Neural cell (in vitro differentiated cells): Measurements from ENCODE around the gene CXCL9. TPM values are rescaled to one million over a fixed set of nuclear protein-coding genes. Genes with fewer than 3 reads are reported as not detected.

Experiments
- H2AFZ ChIP-seq: fragments of 200-600, 300-800 bp; sonication (generic), shearing (Covaris generic); 2 replicates; pipeline ENCODE4 v1.6.0; 2014; ENCODE audit warnings: low read depth, mild to moderate bottlenecking, antibody characterized with exemption, low read length, moderate library complexity
- H3F3A ChIP-seq: fragments of 200-600 bp; shearing (Covaris generic); 2 replicates; pipeline ENCODE4 v1.6.1; 2016; ENCODE audit warnings: mild to moderate bottlenecking, moderate library complexity, mixed read lengths, antibody characterized with exemption, low read length; ENCODE audit not compliant: insufficient read depth, poor library complexity, severe bottlenecking
- H3K27ac ChIP-seq: fragments of 200-600, 300-800 bp; sonication (generic), shearing (Covaris generic); 2 replicates; pipeline ENCODE4 v1.5.1; 2014; ENCODE audit warnings: mild to moderate bottlenecking, low read length, moderate library complexity
- H3K27me3 ChIP-seq: fragments of 300-800, 200-600 bp; sonication (generic), shearing (Covaris generic); 2 replicates; pipeline ENCODE4 v1.6.0; 2014; ENCODE audit warnings: mild to moderate bottlenecking, low read depth, low read length, moderate library complexity; ENCODE audit not compliant: insufficient read depth
- H3K36me3 ChIP-seq: fragments of 300-800, 200-600 bp; sonication (generic), shearing (Covaris generic); 2 replicates; pipeline ENCODE4 v1.5.1; 2014; ENCODE audit warnings: mild to moderate bottlenecking, antibody characterized with exemption, low read length, moderate library complexity; ENCODE audit not compliant: insufficient read depth
- H3K4me2 ChIP-seq: fragments of 300-800, 200-600 bp; sonication (generic), shearing (Covaris generic); 2 replicates; pipeline ENCODE4 v1.6.0; 2014; ENCODE audit warnings: mild to moderate bottlenecking, low read length
- H3K4me3 ChIP-seq: fragments of 300-800, 200-600 bp; sonication (generic), shearing (Covaris generic); 2 replicates; pipeline ENCODE4 v1.5.1; 2014; ENCODE audit warnings: mild to moderate bottlenecking, low read length, moderate library complexity
- H3K79me2 ChIP-seq: fragments of 200-600 bp; shearing (Covaris generic); replicated peaks from 2 replicates; pipeline ENCODE4 v1.6.0; 2014; ENCODE audit warnings: mild to moderate bottlenecking, low read length, moderate library complexity; ENCODE audit not compliant: insufficient read depth
- H3K9ac ChIP-seq: fragments of 300-800, 200-600 bp; sonication (generic), shearing (Covaris generic); 2 replicates; pipeline ENCODE4 v1.6.1; 2016; ENCODE audit warnings: mild to moderate bottlenecking, low read length, mixed read lengths
- H3K9me2 ChIP-seq: fragments of 200-600 bp; shearing (Covaris generic); 2 replicates; pipeline ENCODE4 v1.6.1; 2016; ENCODE audit warnings: mild to moderate bottlenecking, low read length, mixed read lengths; ENCODE audit not compliant: insufficient read depth
- H3K9me3 ChIP-seq: fragments of 200-600, 300-800 bp; sonication (generic), shearing (Covaris generic); 2 replicates; pipeline ENCODE4 v1.6.1; 2016; ENCODE audit warnings: mild to moderate bottlenecking, mixed run types, low read length, moderate library complexity, mixed read lengths
- H4K20me1 ChIP-seq: fragments of 200-600 bp; shearing (Covaris generic); 2 replicates; pipeline ENCODE4 v1.6.1; 2016; ENCODE audit warnings: mild to moderate bottlenecking, mixed run types; ENCODE audit not compliant: insufficient read depth
- CTCF ChIP-seq: fragments of 450-650 bp; IDR thresholded peaks from 2 replicates; pipeline ENCODE4 v1.5.1; 2014; ENCODE audit warnings: antibody characterized with exemption, mild to moderate bottlenecking, moderate library complexity; ENCODE audit not compliant: poor library complexity, severe bottlenecking
- EP300 ChIP-seq: fragments of 450-650 bp; conservative IDR thresholded peaks from 2 replicates; pipeline ENCODE4 v1.6.1; 2014; ENCODE audit warnings: antibody characterized with exemption, mild to moderate bottlenecking, moderate library complexity; ENCODE audit not compliant: poor library complexity, severe bottlenecking
- EZH2 ChIP-seq: fragments of 200-600, 300-800 bp; shearing (Covaris generic), sonication (generic); IDR thresholded peaks from 2 replicates; pipeline ENCODE4 v1.6.1; 2014; ENCODE audit warnings: antibody characterized with exemption, low read length, borderline replicate concordance, mild to moderate bottlenecking; ENCODE audit not compliant: insufficient read depth, poor library complexity, severe bottlenecking
- MXI1 ChIP-seq: fragments of 450-650 bp; conservative IDR thresholded peaks from 2 replicates; pipeline ENCODE4 v1.6.1; 2014; ENCODE audit warnings: antibody characterized with exemption, mild to moderate bottlenecking; ENCODE audit not compliant: poor library complexity, severe bottlenecking
- POLR2AphosphoS5 ChIP-seq: IDR thresholded peaks from 2 replicates; pipeline ENCODE4 v1.6.1; 2012
- RAD21 ChIP-seq: fragments of 450-650 bp; conservative IDR thresholded peaks from 2 replicates; pipeline ENCODE4 v1.6.1; 2014; ENCODE audit warnings: antibody characterized with exemption, mild to moderate bottlenecking, moderate library complexity
- REST ChIP-seq: IDR thresholded peaks from 2 replicates; pipeline ENCODE4 v1.6.1; 2012; ENCODE audit warnings: borderline replicate concordance
- SMC3 ChIP-seq: fragments of 450-650 bp; conservative IDR thresholded peaks from 2 replicates; pipeline ENCODE4 v1.6.1; 2014; ENCODE audit warnings: antibody characterized with exemption, mild to moderate bottlenecking, moderate library complexity; ENCODE audit not compliant: poor library complexity
- TAF1 ChIP-seq: IDR thresholded peaks from 2 replicates; pipeline ENCODE4 v1.6.1; 2012; ENCODE audit warnings: low read depth
- polyA plus RNA-seq: library from polyadenylated mRNA; depleted of rRNA; stranded (reverse); fragments of >200 nt; gene quantifications from 2 replicates; pipeline ENCODE4 v1.2.3, GENCODE V29; 2014

CXCL9 gene
- polyA plus RNA-seq, 1 donor from 2014 or later = not detected

GRCh38 chr4:75989846-75990528 is 17.3 kb downstream of the CXCL9 start:
- Histone ChIP-seq H3K27me3 (no peaks in the 10 kb centered on the region), H3K27ac (no peak overlapping the region), H4K20me1 (no peaks in the 10 kb centered on the region), H3F3A (no peaks in the 10 kb centered on the region), H3K4me3 (peak overlapping the region; percentile 95), H3K79me2 (peaks cover 45% of the 10 kb centered on the region), H3K4me2 (peak overlapping the region; percentile 81), H3K9me3 (no peaks in the 10 kb centered on the region), H3K9me2 (no peaks in the 10 kb centered on the region), H3K9ac (peak overlapping the region; percentile 68), H2AFZ (peak overlapping the region; percentile 83), H3K36me3 (no peaks in the 10 kb centered on the region)
- TF ChIP-seq TAF1 (no peak), CTCF (no peak), EZH2 (no peak), EP300 (no peak), RAD21 (no peak), SMC3 (no peak), REST (no peak), MXI1 (no peak), POLR2AphosphoS5 (no peak)

- Histone ChIP-seq H3K9me2 (no peaks in the 10 kb centered on the region), H3K27ac (no peak overlapping the region), H4K20me1 (no peaks in the 10 kb centered on the region), H3K9ac (no peak overlapping the region), H3K79me2 (peaks cover 38% of the 10 kb centered on the region), H3K4me2 (no peak overlapping the region), H3K9me3 (no peaks in the 10 kb centered on the region), H2AFZ (no peak overlapping the region), H3K36me3 (no peaks in the 10 kb centered on the region), H3K27me3 (no peaks in the 10 kb centered on the region), H3K4me3 (no peak overlapping the region), H3F3A (no peaks in the 10 kb centered on the region)
- TF ChIP-seq SMC3 = no peak
- TF ChIP-seq EP300 = no peak
- TF ChIP-seq REST = no peak
- TF ChIP-seq MXI1 = no peak
- no peak for TF ChIP-seq TAF1
- TF ChIP-seq CTCF = no peak
- TF ChIP-seq POLR2AphosphoS5 = no peak
- no peak for TF ChIP-seq RAD21
- no peak for TF ChIP-seq EZH2
Measured at GRCh38 chr4:75985116-75985515, 22.2 kb downstream of the CXCL9 start.
